ENCODE results near the gene NPIPB6.

GRCh38 chr16:28317040-28317880 lies 46.0 kb downstream of the NPIPB6 start:
- peak; percentile 78 to 87 (median 85) for TF ChIP-seq CTCF (IDR thresholded peaks at IDR 0.05)
- no peak for TF ChIP-seq POLR2A (IDR thresholded peaks at IDR 0.05)
